Cardiac septum (tissue), 1 donor: ENCODE results near the gene SLC43A1. TPM values are rescaled to one million over a fixed set of nuclear protein-coding genes. Genes with fewer than 3 reads are reported as not detected.
"Not testable (repeated sequence)": the region's sequence is repeated elsewhere in the genome, so short reads cannot be mapped to it uniquely, and the experiment has no call there.

Experiments
- DNase-seq: peaks from one replicate; pipeline ENCODE4 v3.0.0-alpha.2; 2020; ENCODE audit warnings: low spot score
- intact Hi-C: fragments of 100-400 bp; cut with DNase I; formaldehyde crosslinking; loops from one replicate; pipeline ENCODE4 v1.14.0; 2022
- total RNA-seq: library from RNA; stranded (reverse); fragmentation: NEBNext Ultra II Directional; extraction: Animal tissue kit (Norgen Biotek cat#: 25700); gene quantifications from one replicate; pipeline ENCODE4 v1.2.1, GENCODE V29; 2021
- donor health status: DM: no; HTN: no; CAD: no.

SLC43A1 gene
- total RNA-seq, 1 donor from 2014 or later: 2.0 TPM

GRCh38 chr11:57453543-57454177 is 61.8 kb downstream of the SLC43A1 start:
- no peak for DNase-seq
- intact Hi-C loops: loop anchor here (10.0 kb wide), 1 partner anchor 109 kb away; no protein-coding TSS in a partner anchor

- DNase-seq: peak; percentile 35
- intact Hi-C loops: no loop called here
Observed at GRCh38 chr11:57446055-57446454, 69.4 kb downstream of the SLC43A1 start.

- DNase-seq, intact Hi-C loops: not testable (repeated sequence)
Observed at GRCh38 chr11:57445122-57445394, 70.4 kb downstream of the SLC43A1 start.

GRCh38 chr11:57444362-57445121 is 71.0 kb downstream of the SLC43A1 start:
- intact Hi-C loops: no loop called here
- peak; percentile 9 for DNase-seq

- peak; percentile 6 for DNase-seq
- intact Hi-C loops: no loop called here
Observed at GRCh38 chr11:57440744-57441414, 74.6 kb downstream of the SLC43A1 start.

GRCh38 chr11:57439786-57440185 is 75.7 kb downstream of the SLC43A1 start:
- peak; percentile 54 for DNase-seq
- intact Hi-C loops: no loop called here

- peak; percentile 43 for DNase-seq
- intact Hi-C loops: no loop called here
Observed at GRCh38 chr11:57438345-57439285, 76.9 kb downstream of the SLC43A1 start.

- intact Hi-C loops: no loop called here
- peak; percentile 15 for DNase-seq
Observed at GRCh38 chr11:57436031-57436430, 79.5 kb downstream of the SLC43A1 start.

GRCh38 chr11:57434640-57435546 is 80.6 kb downstream of the SLC43A1 start:
- intact Hi-C loops: no loop called here
- DNase-seq: no peak

Other genes starting within 250 kb of the SLC43A1 start
- gene TNKS1BP1, start 190.8 kb downstream of the SLC43A1 start, total RNA-seq: 36.2 TPM
- gene SSRP1, start 179.8 kb downstream of the SLC43A1 start, total RNA-seq: 35.4 TPM
- gene P2RX3, start 177.3 kb downstream of the SLC43A1 start, total RNA-seq: 0.48 TPM
- gene PRG3, start 134.6 kb downstream of the SLC43A1 start, total RNA-seq: not detected
- gene PRG2, start 125.1 kb downstream of the SLC43A1 start, total RNA-seq: not detected
- gene SLC43A3, start 88.6 kb downstream of the SLC43A1 start, total RNA-seq: 26.7 TPM
- 0.73 TPM for gene RTN4RL2, start 55.2 kb downstream of the SLC43A1 start, total RNA-seq
- gene TIMM10, start 15.1 kb upstream of the SLC43A1 start, total RNA-seq: 71.6 TPM
- gene SMTNL1, start 21.9 kb upstream of the SLC43A1 start, total RNA-seq: not detected
- gene UBE2L6, start 52.0 kb upstream of the SLC43A1 start, total RNA-seq: 15.8 TPM
- 90.0 TPM for gene SERPING1, start 82.0 kb upstream of the SLC43A1 start, total RNA-seq
- 0.59 TPM for gene YPEL4, start 134.2 kb upstream of the SLC43A1 start, total RNA-seq
- gene CLP1, start 142.1 kb upstream of the SLC43A1 start, total RNA-seq: 5.8 TPM
- gene ZDHHC5, start 152.4 kb upstream of the SLC43A1 start, total RNA-seq: 43.4 TPM
- 9.9 TPM for gene MED19, start 196.5 kb upstream of the SLC43A1 start, total RNA-seq
- gene TMX2, start 196.9 kb upstream of the SLC43A1 start, total RNA-seq: 56.7 TPM
- gene SELENOH, start 225.8 kb upstream of the SLC43A1 start, total RNA-seq: 85.5 TPM
- gene BTBD18, start 236.1 kb upstream of the SLC43A1 start, total RNA-seq: not detected
- 73.8 TPM for gene CTNND1, start 246.1 kb upstream of the SLC43A1 start, total RNA-seq